Thoracic aorta (tissue), 2 donors: Measurements from ENCODE around the gene TMEFF1. TPM values are rescaled to one million over a fixed set of nuclear protein-coding genes. Genes with fewer than 3 reads are reported as not detected.
"Not testable (repeated sequence)": the region's sequence is repeated elsewhere in the genome, so short reads cannot be mapped to it uniquely, and the experiment has no call there.

Experiments
- ATAC-seq: fragments of 150-250 bp; one replicate; pipeline ENCODE4 v1.8.0; 2017; ENCODE audit warnings: low read depth; ENCODE audit not compliant: insufficient number of reproducible peaks, low FRiP score
- DNase-seq: peaks from one replicate; pipeline ENCODE4 v3.0.0-alpha.2; 2020; ENCODE audit warnings: low spot score
- H3K27ac ChIP-seq, 2 donors: fragments of 200-600 bp; sonication (generic); 1 replicate in 1 of 2; 2 replicates in 1 of 2; pipeline ENCODE4 v1.5.1; 2016; ENCODE audit warnings: mild to moderate bottlenecking in 2 of 2, moderate library complexity in 2 of 2
- H3K27me3 ChIP-seq: fragments of 200-600 bp; sonication (generic); replicated peaks from 2 replicates; pipeline ENCODE4 v1.6.0; 2016; ENCODE audit warnings: mild to moderate bottlenecking; ENCODE audit not compliant: insufficient read depth
- H3K36me3 ChIP-seq: fragments of 200-600 bp; sonication (generic); one replicate; pipeline ENCODE4 v1.5.1; 2016
- H3K4me1 ChIP-seq, 2 donors: fragments of 200-600 bp; sonication (generic); 1 replicate in 1 of 2; 2 replicates in 1 of 2; pipeline versions ENCODE4 v1.5.1 to v1.6.0; 2016; ENCODE audit warnings: low read depth in 2 of 2, mild to moderate bottlenecking in 1 of 2; ENCODE audit not compliant: control insufficient read depth in 1 of 2
- H3K4me3 ChIP-seq: fragments of 200-600 bp; sonication (generic); 2 replicates; pipeline ENCODE4 v1.5.1; 2016; ENCODE audit warnings: mild to moderate bottlenecking
- H3K9me3 ChIP-seq: fragments of 200-600 bp; sonication (generic); 2 replicates; pipeline ENCODE4 v1.5.1; 2016
- total RNA-seq, 2 donors: library from RNA; depleted of rRNA; stranded (reverse); fragments of >200 nt; gene quantifications; one replicate each; pipeline versions ENCODE4 v1.1.0 to v1.2.3, GENCODE V29; 2016
- TF ChIP-seq, protein P1 (sequence below): fragments of 200-600 bp; sonication (generic); IDR thresholded peaks from one replicate; pipeline ENCODE4 v1.5.1; 2019; ENCODE audit warnings: antibody characterized with exemption

Gene TMEFF1
- total RNA-seq, 2 donors from 2014 or later: not detected

DNA sequence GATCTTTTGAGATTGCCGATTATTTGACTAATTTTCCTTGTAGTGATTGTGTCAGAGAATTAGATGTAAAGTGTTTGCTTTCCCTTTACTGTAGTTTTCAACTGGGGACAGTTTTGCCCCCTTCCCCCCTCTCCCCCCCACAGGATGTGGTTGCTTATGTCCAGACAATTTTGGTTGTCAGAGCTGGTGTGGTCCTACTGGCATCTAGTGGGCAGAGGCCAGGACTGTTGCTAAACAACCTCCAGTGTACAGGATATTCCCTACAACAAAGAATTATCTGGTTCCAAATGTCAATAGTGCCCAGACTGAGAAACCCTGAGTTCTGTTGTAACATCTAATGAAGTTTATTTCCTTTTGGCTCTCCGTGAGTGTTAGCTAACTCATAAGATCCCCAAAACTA lies 20.0 kb downstream of the TMEFF1 start:
- no peaks in the 10 kb centered on the region for H3K4me1 ChIP-seq
- no peaks in the 10 kb centered on the region for H3K36me3 ChIP-seq
- H3K27me3 ChIP-seq: no peaks in the 10 kb centered on the region
- H3K9me3 ChIP-seq: no peaks in the 10 kb centered on the region
- ATAC-seq (no peak), DNase-seq (no peak)
- TF ChIP-seq, protein P1, sequence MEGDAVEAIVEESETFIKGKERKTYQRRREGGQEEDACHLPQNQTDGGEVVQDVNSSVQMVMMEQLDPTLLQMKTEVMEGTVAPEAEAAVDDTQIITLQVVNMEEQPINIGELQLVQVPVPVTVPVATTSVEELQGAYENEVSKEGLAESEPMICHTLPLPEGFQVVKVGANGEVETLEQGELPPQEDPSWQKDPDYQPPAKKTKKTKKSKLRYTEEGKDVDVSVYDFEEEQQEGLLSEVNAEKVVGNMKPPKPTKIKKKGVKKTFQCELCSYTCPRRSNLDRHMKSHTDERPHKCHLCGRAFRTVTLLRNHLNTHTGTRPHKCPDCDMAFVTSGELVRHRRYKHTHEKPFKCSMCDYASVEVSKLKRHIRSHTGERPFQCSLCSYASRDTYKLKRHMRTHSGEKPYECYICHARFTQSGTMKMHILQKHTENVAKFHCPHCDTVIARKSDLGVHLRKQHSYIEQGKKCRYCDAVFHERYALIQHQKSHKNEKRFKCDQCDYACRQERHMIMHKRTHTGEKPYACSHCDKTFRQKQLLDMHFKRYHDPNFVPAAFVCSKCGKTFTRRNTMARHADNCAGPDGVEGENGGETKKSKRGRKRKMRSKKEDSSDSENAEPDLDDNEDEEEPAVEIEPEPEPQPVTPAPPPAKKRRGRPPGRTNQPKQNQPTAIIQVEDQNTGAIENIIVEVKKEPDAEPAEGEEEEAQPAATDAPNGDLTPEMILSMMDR: no peak
- H3K4me3 ChIP-seq: no peak overlapping the region
- no peak overlapping the region for H3K27ac ChIP-seq

DNA sequence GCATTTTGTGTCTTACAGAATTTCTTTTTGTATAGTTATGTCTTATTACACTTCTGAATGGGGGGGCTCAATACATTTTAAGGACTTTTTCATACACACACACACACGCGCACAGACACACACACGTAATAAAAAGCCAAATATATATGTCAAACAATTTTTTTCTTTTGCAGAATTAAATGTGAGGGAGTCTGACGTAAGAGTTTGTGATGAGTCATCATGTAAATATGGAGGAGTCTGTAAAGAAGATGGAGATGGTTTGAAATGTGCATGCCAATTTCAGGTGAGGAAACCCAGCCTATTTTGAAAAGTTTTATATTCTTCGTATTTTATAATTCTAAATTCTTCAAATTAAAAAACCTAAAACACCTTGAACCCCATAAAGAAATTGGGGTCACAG lies 25.6 kb downstream of the TMEFF1 start:
- no peak overlapping the region for H3K27ac ChIP-seq
- no peaks in the 10 kb centered on the region for H3K4me1 ChIP-seq
- TF ChIP-seq, protein P1: no peak
- no peaks in the 10 kb centered on the region for H3K9me3 ChIP-seq
- no peaks in the 10 kb centered on the region for H3K27me3 ChIP-seq
- H3K4me3 ChIP-seq: no peak overlapping the region
- H3K36me3 ChIP-seq: no peaks in the 10 kb centered on the region
- no peak for DNase-seq
- no peak for ATAC-seq

DNA sequence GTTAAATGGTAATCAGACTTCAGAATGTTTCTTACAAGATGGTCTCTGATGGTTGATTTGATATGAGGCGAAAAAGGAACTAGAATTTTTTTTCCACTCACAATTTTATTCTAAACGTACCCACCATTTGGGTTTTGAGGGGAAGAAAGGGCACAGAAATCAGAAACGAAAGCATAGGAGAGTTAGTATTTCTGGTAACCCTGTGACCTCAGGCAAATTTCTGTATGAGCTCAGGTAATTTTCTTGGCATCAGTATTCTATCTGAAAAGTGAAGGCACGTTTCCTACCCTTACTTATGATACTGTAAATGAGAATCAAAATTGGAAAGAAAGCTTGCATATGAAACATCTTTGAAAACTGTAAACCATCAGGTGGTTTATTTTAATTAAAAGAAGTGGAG lies 26.5 kb downstream of the TMEFF1 start:
- no peaks in the 10 kb centered on the region for H3K27me3 ChIP-seq
- DNase-seq (no peak), ATAC-seq (no peak)
- H3K9me3 ChIP-seq: no peaks in the 10 kb centered on the region
- TF ChIP-seq, protein P1: no peak
- no peak overlapping the region for H3K27ac ChIP-seq
- no peaks in the 10 kb centered on the region for H3K36me3 ChIP-seq
- H3K4me3 ChIP-seq: no peak overlapping the region
- H3K4me1 ChIP-seq: no peaks in the 10 kb centered on the region

DNA sequence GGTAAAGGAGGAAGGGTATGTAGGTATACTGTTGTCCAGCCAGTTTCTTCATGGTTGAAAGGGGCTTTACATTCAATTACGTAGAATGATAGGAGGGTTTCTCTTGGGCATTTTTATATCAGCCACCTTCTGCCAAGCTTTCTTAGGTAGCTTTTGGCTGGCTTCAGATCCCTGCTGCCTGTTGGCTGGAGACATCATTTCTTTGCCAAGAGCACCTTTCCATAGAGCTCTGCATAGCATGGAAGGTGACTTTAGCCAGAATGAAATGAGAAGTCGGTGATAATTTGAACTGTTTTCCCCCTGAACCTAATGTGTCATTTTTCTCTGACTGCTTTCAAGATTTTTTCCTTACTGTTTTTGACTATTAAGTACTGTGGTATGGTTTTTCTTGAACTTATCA lies 26.9 kb downstream of the TMEFF1 start:
- no peaks in the 10 kb centered on the region for H3K36me3 ChIP-seq
- ATAC-seq (no peak), DNase-seq (no peak)
- no peaks in the 10 kb centered on the region for H3K9me3 ChIP-seq
- no peak overlapping the region for H3K4me3 ChIP-seq
- H3K27ac ChIP-seq: no peak overlapping the region
- no peaks in the 10 kb centered on the region for H3K4me1 ChIP-seq
- TF ChIP-seq, protein P1: no peak
- no peaks in the 10 kb centered on the region for H3K27me3 ChIP-seq

DNA sequence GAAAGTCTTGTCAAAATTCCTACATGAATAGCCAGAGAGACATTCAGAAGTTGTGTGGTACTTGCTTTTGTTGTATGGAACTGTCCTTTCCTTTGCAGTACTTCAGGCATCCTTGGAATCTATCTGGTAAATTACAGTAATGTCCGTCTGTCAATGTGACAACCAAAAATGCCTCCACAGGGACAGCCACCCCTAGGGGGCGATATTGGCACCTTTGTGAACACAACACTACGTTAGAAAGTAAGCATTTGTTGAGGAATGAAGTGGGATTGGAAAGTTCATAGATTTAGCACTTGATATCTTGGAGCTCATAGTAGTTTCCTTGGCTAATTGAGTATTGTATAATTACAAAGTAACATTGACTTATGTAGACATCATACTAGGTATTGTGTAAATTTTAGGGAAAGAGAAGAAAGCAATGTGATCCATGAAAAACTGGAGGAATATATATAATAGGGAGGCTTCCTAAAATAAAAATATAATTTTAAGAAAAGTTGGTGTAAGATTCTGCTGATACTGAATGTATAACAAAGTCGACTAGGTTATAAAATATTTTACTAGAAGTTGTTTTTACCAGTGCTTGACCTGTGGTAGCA lies 32.7 kb downstream of the TMEFF1 start:
- TF ChIP-seq, protein P1: no peak
- ATAC-seq: no peak
- H3K9me3 ChIP-seq: no peaks in the 10 kb centered on the region

DNA sequence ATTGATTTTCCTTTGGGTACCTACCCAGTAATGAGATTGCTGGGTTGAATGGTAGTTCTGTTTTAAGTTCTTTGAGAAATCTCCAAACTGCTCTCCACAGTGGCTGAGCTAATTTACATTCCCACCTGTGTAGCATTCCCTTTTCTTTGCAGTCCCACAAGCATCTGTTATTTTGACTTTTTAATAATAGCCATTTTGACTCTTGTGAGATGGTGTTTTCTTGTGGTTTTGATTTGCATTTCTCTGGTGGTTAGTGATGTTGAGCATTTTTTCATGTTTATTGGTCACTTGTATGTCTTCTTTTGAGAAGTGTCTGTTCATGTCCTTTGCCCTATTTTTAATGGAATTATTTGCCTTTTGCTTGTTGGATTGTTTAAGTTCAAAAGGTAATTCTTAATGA lies 34.4 kb downstream of the TMEFF1 start:
- H3K9me3 ChIP-seq, DNase-seq, H3K4me3 ChIP-seq, H3K27ac ChIP-seq, H3K4me1 ChIP-seq, ATAC-seq, H3K27me3 ChIP-seq, H3K36me3 ChIP-seq: not testable (repeated sequence)

More for the DNA sequence above, 32.7 kb downstream of the TMEFF1 start:
- H3K4me3 ChIP-seq: no peak overlapping the region
- H3K27ac ChIP-seq: no peak overlapping the region
- no peak for DNase-seq
- no peaks in the 10 kb centered on the region for H3K36me3 ChIP-seq
- H3K27me3 ChIP-seq: no peaks in the 10 kb centered on the region
- H3K4me1 ChIP-seq: no peaks in the 10 kb centered on the region
